Measurements from ENCODE around the gene STN1.

GRCh38 chr10:103882285-103883007 lies 35.5 kb downstream of the STN1 start:
- TF ChIP-seq CTCF (IDR thresholded peaks at IDR 0.05) (no peak), POLR2A (IDR thresholded peaks at IDR 0.05) (no peak)
